ENCODE results near the gene PRKCA.

The PRKCA gene

GRCh38 chr17:66448026-66448639, 145.7 kb downstream of the PRKCA start:
- Histone ChIP-seq H3K4ac (ENCODE audit: low read length) (no peak overlapping the region), H4K8ac (ENCODE audit: low read depth, low read length) (no peak overlapping the region), H2BK120ac (ENCODE audit: low read depth, low read length) (no peak overlapping the region), H3K27ac (replicated peaks; ENCODE audit: low read length) (no peak overlapping the region), H3K4me1 (ENCODE audit: control insufficient read depth in 2 of 2, insufficient read depth in 1 of 2, low read depth in 1 of 2, low read length in 2 of 2) (peaks cover 0 to 3% of the 10 kb centered on the region in 2 donors), H2AFZ (ENCODE audit: low read length) (no peak overlapping the region), H2AK5ac (ENCODE audit: low read depth, low read length) (no peak overlapping the region), H3K9ac (ENCODE audit: low read depth, low read length, poor library complexity) (no peak overlapping the region), H3K4me3 (ENCODE audit: low read length in 2 of 2) (no peak overlapping the region), H4K91ac (ENCODE audit: low read depth, low read length, poor library complexity) (no peak overlapping the region), H3K9me3 (replicated peaks in 1 of 2; ENCODE audit: control insufficient read depth in 2 of 2, insufficient read depth in 1 of 2, low read depth in 1 of 2, low read length in 2 of 2) (peaks cover 0 to 4% of the 10 kb centered on the region in 2 donors), H3K18ac (ENCODE audit: low read length) (no peak overlapping the region), H3K36me3 (replicated peaks in 1 of 2; ENCODE audit: control insufficient read depth in 2 of 2, insufficient read depth in 2 of 2, low read length in 2 of 2) (no peaks in the 10 kb centered on the region), H3K4me2 (ENCODE audit: insufficient read depth, low read length, poor library complexity, severe bottlenecking) (no peak overlapping the region), H2BK12ac (ENCODE audit: low read length) (no peak overlapping the region), H2BK5ac (ENCODE audit: low read length) (no peak overlapping the region), H2BK15ac (ENCODE audit: low read length) (no peak overlapping the region), H3K23ac (ENCODE audit: low read depth, low read length, poor library complexity) (no peak overlapping the region), H3K79me1 (ENCODE audit: low read depth, low read length) (no peaks in the 10 kb centered on the region), H3K14ac (ENCODE audit: low read length) (no peak overlapping the region), H3K27me3 (ENCODE audit: control insufficient read depth in 3 of 3, insufficient read depth in 3 of 3, low read depth in 1 of 3, low read length in 3 of 3) (no peaks in the 10 kb centered on the region)
- no CpG with 5 or more reads among the region's 14 CpGs for WGBS, 2 donors (ENCODE audit: extremely low coverage in 2 of 2, insufficient read length in 2 of 2, insufficient replicate concordance in 1 of 2)
- no peak for DNase-seq (ENCODE audit: low spot score)

GRCh38 chr17:66449418-66449977, 147.1 kb downstream of the PRKCA start:
- Histone ChIP-seq H3K27ac (replicated peaks; ENCODE audit: low read length) (no peak overlapping the region), H3K9ac (ENCODE audit: low read depth, low read length, poor library complexity) (no peak overlapping the region), H3K27me3 (ENCODE audit: control insufficient read depth in 3 of 3, insufficient read depth in 3 of 3, low read depth in 1 of 3, low read length in 3 of 3) (no peaks in the 10 kb centered on the region), H2BK15ac (ENCODE audit: low read length) (no peak overlapping the region), H2AK5ac (ENCODE audit: low read depth, low read length) (no peak overlapping the region), H2BK12ac (ENCODE audit: low read length) (no peak overlapping the region), H3K4me2 (ENCODE audit: insufficient read depth, low read length, poor library complexity, severe bottlenecking) (no peak overlapping the region), H3K79me1 (ENCODE audit: low read depth, low read length) (no peaks in the 10 kb centered on the region), H3K36me3 (replicated peaks in 1 of 2; ENCODE audit: control insufficient read depth in 2 of 2, insufficient read depth in 2 of 2, low read length in 2 of 2) (no peaks in the 10 kb centered on the region), H3K14ac (ENCODE audit: low read length) (no peak overlapping the region), H3K4ac (ENCODE audit: low read length) (no peak overlapping the region), H3K9me3 (replicated peaks in 1 of 2; ENCODE audit: control insufficient read depth in 2 of 2, insufficient read depth in 1 of 2, low read depth in 1 of 2, low read length in 2 of 2) (peaks cover 0 to 4% of the 10 kb centered on the region in 2 donors), H4K91ac (ENCODE audit: low read depth, low read length, poor library complexity) (no peak overlapping the region), H3K18ac (ENCODE audit: low read length) (no peak overlapping the region), H3K23ac (ENCODE audit: low read depth, low read length, poor library complexity) (no peak overlapping the region), H4K8ac (ENCODE audit: low read depth, low read length) (no peak overlapping the region), H2BK120ac (ENCODE audit: low read depth, low read length) (no peak overlapping the region), H3K4me3 (ENCODE audit: low read length in 2 of 2) (no peak overlapping the region), H3K4me1 (ENCODE audit: control insufficient read depth in 2 of 2, insufficient read depth in 1 of 2, low read depth in 1 of 2, low read length in 2 of 2) (peaks cover 0 to 3% of the 10 kb centered on the region in 2 donors), H2BK5ac (ENCODE audit: low read length) (no peak overlapping the region), H2AFZ (ENCODE audit: low read length) (no peak overlapping the region)
- DNase-seq (ENCODE audit: low spot score) = no peak
- no CpG with 5 or more reads among the region's 8 CpGs for WGBS, 2 donors (ENCODE audit: extremely low coverage in 2 of 2, insufficient read length in 2 of 2, insufficient replicate concordance in 1 of 2)

GRCh38 chr17:66450008-66450851, 147.8 kb downstream of the PRKCA start:
- H3K14ac ChIP-seq (ENCODE audit: low read length) = no peak overlapping the region
- H3K79me1 ChIP-seq (ENCODE audit: low read depth, low read length) = no peaks in the 10 kb centered on the region
- H2AFZ ChIP-seq (ENCODE audit: low read length) = no peak overlapping the region
- no peak overlapping the region for H2AK5ac ChIP-seq (ENCODE audit: low read depth, low read length)
- H2BK5ac ChIP-seq (ENCODE audit: low read length) = no peak overlapping the region
- no peak overlapping the region for H3K9ac ChIP-seq (ENCODE audit: low read depth, low read length, poor library complexity)
- peaks cover 0 to under 1% of the 10 kb centered on the region in 2 donors for H3K4me1 ChIP-seq (ENCODE audit: control insufficient read depth in 2 of 2, insufficient read depth in 1 of 2, low read depth in 1 of 2, low read length in 2 of 2)
- no peak overlapping the region for H3K18ac ChIP-seq (ENCODE audit: low read length)
- no peak overlapping the region for H3K27ac ChIP-seq (replicated peaks; ENCODE audit: low read length)
- no CpG with 5 or more reads among the region's 12 CpGs for WGBS, 2 donors (ENCODE audit: extremely low coverage in 2 of 2, insufficient read length in 2 of 2, insufficient replicate concordance in 1 of 2)
- no peak overlapping the region for H2BK15ac ChIP-seq (ENCODE audit: low read length)
- no peak overlapping the region for H4K8ac ChIP-seq (ENCODE audit: low read depth, low read length)
- no peak overlapping the region for H3K4me2 ChIP-seq (ENCODE audit: insufficient read depth, low read length, poor library complexity, severe bottlenecking)
- H2BK12ac ChIP-seq (ENCODE audit: low read length) = no peak overlapping the region
- no peak for DNase-seq (ENCODE audit: low spot score)
- H2BK120ac ChIP-seq (ENCODE audit: low read depth, low read length) = no peak overlapping the region
- H3K4ac ChIP-seq (ENCODE audit: low read length) = no peak overlapping the region
- H3K9me3 ChIP-seq (replicated peaks in 1 of 2; ENCODE audit: control insufficient read depth in 2 of 2, insufficient read depth in 1 of 2, low read depth in 1 of 2, low read length in 2 of 2) = peaks cover 0 to 3% of the 10 kb centered on the region in 2 donors
- H3K36me3 ChIP-seq (replicated peaks in 1 of 2; ENCODE audit: control insufficient read depth in 2 of 2, insufficient read depth in 2 of 2, low read length in 2 of 2) = no peaks in the 10 kb centered on the region
- no peak overlapping the region for H3K4me3 ChIP-seq (ENCODE audit: low read length in 2 of 2)
- H3K27me3 ChIP-seq (ENCODE audit: control insufficient read depth in 3 of 3, insufficient read depth in 3 of 3, low read depth in 1 of 3, low read length in 3 of 3) = no peaks in the 10 kb centered on the region
- no peak overlapping the region for H4K91ac ChIP-seq (ENCODE audit: low read depth, low read length, poor library complexity)
- no peak overlapping the region for H3K23ac ChIP-seq (ENCODE audit: low read depth, low read length, poor library complexity)

- DNase-seq (ENCODE audit: low spot score) = no peak
- Histone ChIP-seq H3K9me3 (replicated peaks in 1 of 2; ENCODE audit: control insufficient read depth in 2 of 2, insufficient read depth in 1 of 2, low read depth in 1 of 2, low read length in 2 of 2) (no peaks in the 10 kb centered on the region), H4K8ac (ENCODE audit: low read depth, low read length) (no peak overlapping the region), H3K14ac (ENCODE audit: low read length) (no peak overlapping the region), H3K4me1 (ENCODE audit: control insufficient read depth in 2 of 2, insufficient read depth in 1 of 2, low read depth in 1 of 2, low read length in 2 of 2) (no peaks in the 10 kb centered on the region), H2BK15ac (ENCODE audit: low read length) (no peak overlapping the region), H2AFZ (ENCODE audit: low read length) (no peak overlapping the region), H2AK5ac (ENCODE audit: low read depth, low read length) (no peak overlapping the region), H3K18ac (ENCODE audit: low read length) (no peak overlapping the region), H2BK5ac (ENCODE audit: low read length) (no peak overlapping the region), H3K4me3 (ENCODE audit: low read length in 2 of 2) (no peak overlapping the region), H3K23ac (ENCODE audit: low read depth, low read length, poor library complexity) (no peak overlapping the region), H3K4ac (ENCODE audit: low read length) (no peak overlapping the region), H4K91ac (ENCODE audit: low read depth, low read length, poor library complexity) (no peak overlapping the region), H2BK120ac (ENCODE audit: low read depth, low read length) (no peak overlapping the region), H3K79me1 (ENCODE audit: low read depth, low read length) (no peaks in the 10 kb centered on the region), H3K9ac (ENCODE audit: low read depth, low read length, poor library complexity) (no peak overlapping the region), H2BK12ac (ENCODE audit: low read length) (no peak overlapping the region), H3K27me3 (ENCODE audit: control insufficient read depth in 3 of 3, insufficient read depth in 3 of 3, low read depth in 1 of 3, low read length in 3 of 3) (no peaks in the 10 kb centered on the region), H3K4me2 (ENCODE audit: insufficient read depth, low read length, poor library complexity, severe bottlenecking) (no peak overlapping the region), H3K36me3 (replicated peaks in 1 of 2; ENCODE audit: control insufficient read depth in 2 of 2, insufficient read depth in 2 of 2, low read length in 2 of 2) (no peaks in the 10 kb centered on the region), H3K27ac (replicated peaks; ENCODE audit: low read length) (no peak overlapping the region)
- WGBS, 2 donors (ENCODE audit: extremely low coverage in 2 of 2, insufficient read length in 2 of 2, insufficient replicate concordance in 1 of 2) = no CpG with 5 or more reads among the region's 1 CpG
These were observed 148.4 kb downstream of the PRKCA start for GRCh38 chr17:66450852-66451158.

Measured in neuronal stem cell (in vitro differentiated cells).